Mesendoderm (in vitro differentiated cells): ENCODE data around the gene EVL. TPM values are rescaled to one million over a fixed set of nuclear protein-coding genes. Genes with fewer than 3 reads are reported as not detected.
A peak's percentile ranks its signal among the peaks of the same experiment; 100 is the strongest.

Experiments used
- DNase-seq: peaks from one replicate; pipeline ENCODE4 v3.0.0; 2013
- H2AK5ac ChIP-seq: 2 replicates; pipeline ENCODE4 v1.6.1; 2013; ENCODE audit warnings: low read length, inconsistent platforms
- H2BK120ac ChIP-seq: 2 replicates; pipeline ENCODE4 v1.6.1; 2013; ENCODE audit warnings: low read depth, mild to moderate bottlenecking, low read length, moderate library complexity, mixed read lengths
- H2BK15ac ChIP-seq: replicated peaks from 2 replicates; pipeline ENCODE4 v1.6.1; 2013; ENCODE audit warnings: low read depth, mild to moderate bottlenecking, moderate library complexity
- H2BK5ac ChIP-seq: 2 replicates; pipeline ENCODE4 v1.6.1; 2013; ENCODE audit warnings: low read length, inconsistent platforms
- H3K18ac ChIP-seq: 2 replicates; pipeline ENCODE4 v1.6.1; 2013; ENCODE audit warnings: mild to moderate bottlenecking, low read length, mixed read lengths
- H3K23ac ChIP-seq: one replicate; pipeline ENCODE4 v1.6.1; 2013; ENCODE audit warnings: low read length
- H3K27ac ChIP-seq: 2 replicates; pipeline ENCODE4 v1.5.1; 2013; ENCODE audit warnings: low read depth, mild to moderate bottlenecking, inconsistent platforms, low read length, moderate library complexity
- H3K27me3 ChIP-seq: 2 replicates; pipeline ENCODE4 v1.6.1; 2013; ENCODE audit warnings: low read length, control low read depth, mild to moderate bottlenecking, inconsistent platforms; ENCODE audit not compliant: insufficient read depth, poor library complexity
- H3K36me3 ChIP-seq: 2 replicates; pipeline ENCODE4 v1.6.1; 2013; ENCODE audit warnings: low read length, inconsistent platforms; ENCODE audit not compliant: control insufficient read depth, insufficient read depth
- H3K4ac ChIP-seq: one replicate; pipeline ENCODE4 v1.6.1; 2013; ENCODE audit warnings: low read depth, mild to moderate bottlenecking, low read length, moderate library complexity
- H3K4me1 ChIP-seq: 2 replicates; pipeline ENCODE4 v1.6.1; 2013; ENCODE audit warnings: low read depth, low read length, inconsistent platforms; ENCODE audit not compliant: control insufficient read depth
- H3K4me2 ChIP-seq: 2 replicates; pipeline ENCODE4 v1.6.1; 2013; ENCODE audit warnings: low read length
- H3K4me3 ChIP-seq: 2 replicates; pipeline ENCODE4 v1.5.1; 2013; ENCODE audit warnings: mild to moderate bottlenecking, low read length
- H3K56ac ChIP-seq: one replicate; pipeline ENCODE4 v1.6.1; 2013; ENCODE audit warnings: low read length
- H3K79me1 ChIP-seq: 2 replicates; pipeline ENCODE4 v1.6.1; 2013; ENCODE audit warnings: low read length, inconsistent platforms
- H3K79me2 ChIP-seq: 2 replicates; pipeline ENCODE4 v1.6.1; 2013; ENCODE audit warnings: mild to moderate bottlenecking, low read length; ENCODE audit not compliant: control insufficient read depth, insufficient read depth
- H3K9ac ChIP-seq: 2 replicates; pipeline ENCODE4 v1.6.1; 2013; ENCODE audit warnings: low read length, inconsistent platforms
- H4K5ac ChIP-seq: one replicate; pipeline ENCODE4 v1.6.1; 2013; ENCODE audit warnings: low read length
- H4K8ac ChIP-seq: one replicate; pipeline ENCODE4 v1.6.1; 2013; ENCODE audit warnings: low read depth, mild to moderate bottlenecking, control low read depth, low read length, moderate library complexity
- WGBS: extraction: QIAGEN DNeasy Blood & Tissue Kit; methylation state at CpG from one replicate; pipeline ENCODE4 v1.1.7; 2013; ENCODE audit warnings: low lambda C conversion rate, missing lambda C conversion rate; ENCODE audit not compliant: insufficient coverage; ENCODE audit errors: extremely low coverage; 5-methylcytosine and 5-hydroxymethylcytosine counted together
- polyA plus RNA-seq, 2 experiments: library from polyadenylated mRNA; stranded (reverse); fragments of 200-250 nt; gene quantifications; one replicate each; pipeline ENCODE4 v1.2.3, GENCODE V29; 2013

EVL gene, protein sequence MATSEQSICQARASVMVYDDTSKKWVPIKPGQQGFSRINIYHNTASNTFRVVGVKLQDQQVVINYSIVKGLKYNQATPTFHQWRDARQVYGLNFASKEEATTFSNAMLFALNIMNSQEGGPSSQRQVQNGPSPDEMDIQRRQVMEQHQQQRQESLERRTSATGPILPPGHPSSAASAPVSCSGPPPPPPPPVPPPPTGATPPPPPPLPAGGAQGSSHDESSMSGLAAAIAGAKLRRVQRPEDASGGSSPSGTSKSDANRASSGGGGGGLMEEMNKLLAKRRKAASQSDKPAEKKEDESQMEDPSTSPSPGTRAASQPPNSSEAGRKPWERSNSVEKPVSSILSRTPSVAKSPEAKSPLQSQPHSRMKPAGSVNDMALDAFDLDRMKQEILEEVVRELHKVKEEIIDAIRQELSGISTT
- 25.6 TPM for polyA plus RNA-seq (2013, experiment 1 of 2)
- polyA plus RNA-seq (2013, experiment 2 of 2), result 26.2 TPM

DNA sequence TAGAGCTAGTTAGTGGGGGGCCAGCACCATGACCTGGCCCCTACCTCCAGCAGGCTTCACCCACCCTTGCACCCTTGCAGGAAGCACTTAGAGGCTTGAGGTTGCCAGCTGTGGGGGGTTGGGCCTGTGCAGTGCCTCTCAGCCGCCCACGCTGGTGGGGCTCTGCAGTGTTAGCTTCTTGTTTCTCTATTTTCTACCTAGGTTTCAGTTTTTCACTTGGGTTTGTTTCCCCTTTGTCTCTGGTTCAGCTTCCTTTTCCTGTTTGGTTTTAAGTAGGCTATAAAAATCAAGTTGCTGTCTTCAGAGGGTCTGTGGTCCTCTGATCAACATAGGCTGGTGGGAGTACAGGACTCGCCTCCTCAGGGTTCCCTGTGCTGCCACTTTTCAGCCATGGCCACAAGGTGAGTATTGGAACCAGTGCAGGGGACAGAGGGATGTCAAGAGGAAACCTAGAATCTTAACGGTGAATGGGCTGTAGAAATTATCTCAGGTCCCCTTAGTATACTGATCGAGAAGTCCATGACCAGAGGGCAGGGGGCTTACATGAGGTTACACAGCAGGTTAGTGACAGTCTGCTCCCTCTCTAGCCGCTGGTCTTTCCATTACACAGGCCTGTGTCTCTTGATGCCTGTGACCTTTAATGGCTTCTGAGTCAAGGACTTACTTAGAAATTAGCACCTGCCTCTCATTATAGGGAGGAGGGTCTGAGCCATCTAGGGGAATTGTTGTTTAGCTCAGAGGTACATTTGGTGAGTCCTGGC, at the start of gene EVL:
Gene EVL, plus strand, starts transcription at position 312 of the 761 bp plus-strand sequence. Its CDS starts 79 bp downstream, at position 391.
- no peak for DNase-seq
- no peak within 1 kb of the TSS for H2BK120ac ChIP-seq
- H3K79me2 ChIP-seq, result no peaks in the 10 kb centered on the region
- H3K18ac ChIP-seq, result no peak within 1 kb of the TSS
- H4K8ac ChIP-seq, result no peak within 1 kb of the TSS
- no peak within 1 kb of the TSS for H2BK15ac ChIP-seq
- H2BK5ac ChIP-seq, result no peak within 1 kb of the TSS
- no peak within 1 kb of the TSS for H3K4me2 ChIP-seq
- no peaks in the 10 kb centered on the region for H3K36me3 ChIP-seq
- peaks cover 13% of the 10 kb centered on the region for H3K4me1 ChIP-seq
- H3K23ac ChIP-seq, result no peak within 1 kb of the TSS
- no peak within 1 kb of the TSS for H4K5ac ChIP-seq
- H3K4ac ChIP-seq, result no peak within 1 kb of the TSS
- no peak within 1 kb of the TSS for H3K9ac ChIP-seq
- H2AK5ac ChIP-seq, result no peak within 1 kb of the TSS
- H3K27ac ChIP-seq, result no peak within 1 kb of the TSS
- WGBS, result no CpG with 5 or more reads among the region's 6 CpGs
- H3K4me3 ChIP-seq, result no peak within 1 kb of the TSS
- H3K27me3 ChIP-seq, result no peaks in the 10 kb centered on the region
- H3K79me1 ChIP-seq, result peaks cover 3% of the 10 kb centered on the region
- H3K56ac ChIP-seq, result no peak within 1 kb of the TSS

DNA sequence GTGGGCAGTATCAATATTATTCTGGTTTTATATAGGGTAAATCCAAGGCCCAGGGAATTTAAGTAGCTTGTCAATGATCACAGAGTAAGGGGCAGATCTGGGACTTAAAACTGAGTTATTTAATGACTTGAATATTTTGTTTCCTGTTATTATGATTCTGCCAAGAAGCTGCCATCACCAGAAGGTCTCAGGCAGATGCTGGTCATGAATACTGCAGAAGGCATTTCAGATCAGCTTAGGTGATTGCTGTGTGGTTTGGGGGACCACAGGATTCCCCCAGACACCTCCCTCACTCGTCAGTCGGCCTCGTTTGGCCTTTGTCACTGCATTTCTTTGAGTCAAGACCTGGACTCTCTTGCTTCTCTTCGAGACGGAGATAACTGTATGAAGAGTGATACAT, 47.7 kb upstream of the EVL start:
- H3K18ac ChIP-seq, result no peak overlapping the region

DNA sequence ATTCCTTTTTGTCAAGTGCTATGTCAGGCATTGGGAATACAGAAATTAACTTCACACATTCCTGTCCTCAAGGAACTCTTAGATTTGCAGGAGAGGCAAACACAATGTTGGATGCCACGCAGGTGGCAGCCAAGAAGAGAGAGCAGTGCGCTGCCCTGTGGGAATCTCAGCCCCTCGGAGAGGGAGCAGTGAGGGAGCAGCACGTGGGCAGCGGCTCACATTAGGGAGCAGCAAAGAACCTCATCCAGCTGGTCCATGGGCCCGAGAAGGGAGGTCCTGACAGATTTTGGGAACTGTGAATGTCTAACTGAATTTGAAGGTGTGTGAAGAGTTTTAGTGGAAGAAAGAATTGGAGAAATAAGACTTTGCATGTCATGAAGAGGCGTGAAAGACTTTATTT, 47.2 kb upstream of the EVL start:
- H3K4me3 ChIP-seq, result no peak overlapping the region
- no peak overlapping the region for H3K4ac ChIP-seq
- no peak overlapping the region for H2BK120ac ChIP-seq
- H3K4me2 ChIP-seq, result no peak overlapping the region
- no peaks in the 10 kb centered on the region for H3K27me3 ChIP-seq
- H3K18ac ChIP-seq, result no peak overlapping the region
- H3K79me2 ChIP-seq, result no peaks in the 10 kb centered on the region
- WGBS, result 93% methylated on average over 1 of the region's 7 CpGs
- no peak overlapping the region for H2BK5ac ChIP-seq
- peaks cover 3% of the 10 kb centered on the region for H3K79me1 ChIP-seq
- no peak overlapping the region for H4K8ac ChIP-seq
- no peak overlapping the region for H3K23ac ChIP-seq
- no peaks in the 10 kb centered on the region for H3K36me3 ChIP-seq
- no peak overlapping the region for H3K27ac ChIP-seq
- no peak overlapping the region for H4K5ac ChIP-seq
- H3K4me1 ChIP-seq, result no peaks in the 10 kb centered on the region
- H2BK15ac ChIP-seq, result no peak overlapping the region
- no peak for DNase-seq
- H3K56ac ChIP-seq, result peak overlapping the region; percentile 36
- no peak overlapping the region for H3K9ac ChIP-seq
- H2AK5ac ChIP-seq, result no peak overlapping the region

More for the DNA sequence above, 47.7 kb upstream of the EVL start:
- Histone ChIP-seq H3K79me2 (no peaks in the 10 kb centered on the region), H3K36me3 (no peaks in the 10 kb centered on the region), H2BK120ac (no peak overlapping the region), H4K5ac (no peak overlapping the region), H3K4me3 (no peak overlapping the region), H2AK5ac (no peak overlapping the region), H3K56ac (no peak overlapping the region), H2BK5ac (no peak overlapping the region), H3K4me1 (no peaks in the 10 kb centered on the region), H3K9ac (no peak overlapping the region), H3K4ac (no peak overlapping the region), H3K4me2 (no peak overlapping the region), H3K27ac (no peak overlapping the region), H4K8ac (no peak overlapping the region), H3K27me3 (no peaks in the 10 kb centered on the region), H3K23ac (no peak overlapping the region), H3K79me1 (peaks cover 3% of the 10 kb centered on the region), H2BK15ac (no peak overlapping the region)
- DNase-seq, result no peak
- WGBS, result no CpG with 5 or more reads among the region's 5 CpGs

DNA sequence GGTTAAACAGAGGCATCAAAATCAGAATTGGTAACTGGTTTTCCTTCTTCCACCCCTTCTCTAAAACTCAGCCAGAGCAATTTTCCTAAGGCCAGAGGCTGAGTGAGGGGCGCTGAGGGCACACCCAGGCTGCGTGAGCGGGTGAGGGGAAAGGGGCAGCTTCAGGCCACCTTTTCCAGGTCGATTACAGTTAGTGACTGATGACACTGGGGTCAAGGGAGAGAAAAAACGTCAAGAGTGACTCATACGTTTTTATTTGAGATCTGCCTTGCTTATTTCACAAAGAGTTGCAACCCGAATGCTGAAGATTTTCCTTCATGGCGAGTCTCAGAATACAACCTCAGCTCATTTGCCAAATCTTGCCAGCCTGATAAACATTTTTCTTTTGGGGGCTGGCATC, 46.7 kb upstream of the EVL start:
- H3K18ac ChIP-seq, result no peak overlapping the region
- no peak overlapping the region for H2AK5ac ChIP-seq
- H2BK15ac ChIP-seq, result no peak overlapping the region
- no peak overlapping the region for H3K4ac ChIP-seq
- H3K56ac ChIP-seq, result peak overlapping the region; percentile 36
- no peak overlapping the region for H3K9ac ChIP-seq
- H3K4me2 ChIP-seq, result no peak overlapping the region
- no peak overlapping the region for H4K5ac ChIP-seq
- DNase-seq, result no peak
- H3K79me1 ChIP-seq, result peaks cover 3% of the 10 kb centered on the region
- no peak overlapping the region for H3K23ac ChIP-seq
- H3K4me1 ChIP-seq, result no peaks in the 10 kb centered on the region
- H4K8ac ChIP-seq, result no peak overlapping the region
- no CpG with 5 or more reads among the region's 8 CpGs for WGBS
- no peak overlapping the region for H3K27ac ChIP-seq
- no peaks in the 10 kb centered on the region for H3K36me3 ChIP-seq
- H2BK120ac ChIP-seq, result no peak overlapping the region
- no peak overlapping the region for H3K4me3 ChIP-seq
- H3K79me2 ChIP-seq, result no peaks in the 10 kb centered on the region
- H2BK5ac ChIP-seq, result no peak overlapping the region
- no peaks in the 10 kb centered on the region for H3K27me3 ChIP-seq

DNA sequence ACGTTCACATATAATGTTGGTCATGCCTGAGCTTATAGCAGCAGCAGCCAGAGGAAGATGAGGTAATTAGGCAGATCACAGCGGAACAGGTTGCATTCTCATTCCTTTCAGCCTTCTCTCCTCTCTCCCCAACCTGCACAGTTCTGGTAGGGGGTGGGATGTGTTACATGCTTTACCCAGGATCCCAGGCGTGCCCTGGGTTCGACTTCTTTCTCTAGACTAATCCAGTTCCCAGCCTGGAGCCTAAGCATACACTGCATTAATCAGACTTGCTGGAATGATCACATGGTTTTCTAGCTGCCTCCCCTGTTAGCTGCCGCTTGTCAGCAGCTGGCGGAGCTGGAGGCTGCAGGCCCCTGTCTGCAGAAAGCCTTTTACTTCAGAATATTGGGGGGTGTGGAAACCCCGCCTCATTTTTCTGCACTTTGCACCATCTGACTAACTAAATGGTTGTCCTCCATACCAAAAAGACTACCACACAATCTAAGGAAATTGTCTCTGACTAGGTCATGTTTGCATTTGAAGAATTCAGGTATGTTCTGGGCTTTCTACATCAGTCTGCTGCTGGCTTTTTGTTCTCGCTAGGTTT, 46.0 kb upstream of the EVL start:
- H3K4me3 ChIP-seq, result no peak overlapping the region
- H3K18ac ChIP-seq, result no peak overlapping the region
- DNase-seq, result no peak
- no peak overlapping the region for H2BK15ac ChIP-seq
- no peak overlapping the region for H2BK5ac ChIP-seq
- no peaks in the 10 kb centered on the region for H3K27me3 ChIP-seq
- H3K56ac ChIP-seq, result no peak overlapping the region
- no peak overlapping the region for H3K4me2 ChIP-seq
- H2AK5ac ChIP-seq, result no peak overlapping the region
- H3K9ac ChIP-seq, result no peak overlapping the region
- no peak overlapping the region for H3K4ac ChIP-seq
- H3K27ac ChIP-seq, result no peak overlapping the region
- H4K8ac ChIP-seq, result no peak overlapping the region
- H3K79me2 ChIP-seq, result no peaks in the 10 kb centered on the region
- no peaks in the 10 kb centered on the region for H3K4me1 ChIP-seq
- peaks cover 3% of the 10 kb centered on the region for H3K79me1 ChIP-seq
- no peak overlapping the region for H4K5ac ChIP-seq
- no peak overlapping the region for H2BK120ac ChIP-seq
- H3K36me3 ChIP-seq, result no peaks in the 10 kb centered on the region
- no CpG with 5 or more reads among the region's 8 CpGs for WGBS
- H3K23ac ChIP-seq, result no peak overlapping the region
